Stimulated activated CD8-positive, alpha-beta memory T cell treated with anti-CD3 and anti-CD28 coated beads, Interleukin-4, amount 100 ng/mL, for 48 hours (primary cell): Measurements from ENCODE around the gene PLEKHG4B.
"Not testable (repeated sequence)": the region's sequence is repeated elsewhere in the genome, so short reads cannot be mapped to it uniquely, and the experiment has no call there.

Experiments
- DNase-seq: peaks from one replicate; pipeline ENCODE4 v3.0.0-alpha.2; 2020

Gene PLEKHG4B

DNA sequence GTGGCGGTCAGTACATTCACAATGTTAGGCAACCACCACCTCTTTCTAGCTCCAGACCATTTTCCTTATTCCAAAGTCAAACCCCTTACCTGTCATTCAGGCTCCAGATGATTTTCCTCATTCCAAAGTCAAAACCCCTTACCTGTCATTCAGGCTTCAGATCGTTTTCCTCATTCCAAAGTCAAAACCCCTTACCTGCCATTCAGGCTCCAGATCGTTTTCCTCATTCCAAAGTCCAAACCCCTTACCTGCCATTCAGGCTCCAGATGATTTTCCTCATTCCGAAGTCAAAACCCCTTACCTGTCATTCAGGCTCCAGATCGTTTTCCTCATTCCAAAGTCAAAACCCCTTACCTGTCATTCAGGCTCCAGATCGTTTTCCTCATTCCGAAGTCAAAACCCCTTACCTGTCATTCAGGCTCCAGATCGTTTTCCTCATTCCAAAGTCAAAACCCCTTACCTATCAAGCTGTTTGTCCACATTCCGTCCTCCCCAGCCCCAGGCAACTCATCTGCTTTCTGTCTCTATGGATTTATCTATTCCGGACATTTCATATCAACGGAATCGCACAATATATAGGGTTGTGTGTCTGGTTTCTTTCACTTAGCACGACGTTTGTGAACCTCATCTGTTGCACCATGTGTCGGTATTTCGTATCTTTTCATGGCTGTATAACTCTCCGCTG, 5.2 kb downstream of the PLEKHG4B start:
- DNase-seq: no peak

DNA sequence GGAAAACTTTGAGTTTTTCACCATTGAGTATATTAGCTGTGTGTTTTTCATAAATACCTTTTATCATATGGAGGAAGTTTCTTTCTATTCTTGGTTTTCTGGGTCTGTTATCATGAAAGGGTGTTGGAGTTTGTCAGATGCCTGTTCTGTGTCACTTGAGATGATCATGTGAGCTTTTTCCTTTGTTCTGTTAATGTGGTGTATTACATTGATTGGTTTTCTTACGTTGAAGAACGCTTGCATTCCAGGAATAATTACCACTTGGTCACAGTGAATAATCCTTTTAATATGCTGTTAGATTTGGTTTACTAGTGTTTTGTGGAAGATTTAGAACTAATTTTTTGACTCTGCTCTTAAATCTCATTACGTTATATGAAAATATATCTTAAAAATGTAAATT, 7.8 kb downstream of the PLEKHG4B start:
- DNase-seq: no peak

DNA sequence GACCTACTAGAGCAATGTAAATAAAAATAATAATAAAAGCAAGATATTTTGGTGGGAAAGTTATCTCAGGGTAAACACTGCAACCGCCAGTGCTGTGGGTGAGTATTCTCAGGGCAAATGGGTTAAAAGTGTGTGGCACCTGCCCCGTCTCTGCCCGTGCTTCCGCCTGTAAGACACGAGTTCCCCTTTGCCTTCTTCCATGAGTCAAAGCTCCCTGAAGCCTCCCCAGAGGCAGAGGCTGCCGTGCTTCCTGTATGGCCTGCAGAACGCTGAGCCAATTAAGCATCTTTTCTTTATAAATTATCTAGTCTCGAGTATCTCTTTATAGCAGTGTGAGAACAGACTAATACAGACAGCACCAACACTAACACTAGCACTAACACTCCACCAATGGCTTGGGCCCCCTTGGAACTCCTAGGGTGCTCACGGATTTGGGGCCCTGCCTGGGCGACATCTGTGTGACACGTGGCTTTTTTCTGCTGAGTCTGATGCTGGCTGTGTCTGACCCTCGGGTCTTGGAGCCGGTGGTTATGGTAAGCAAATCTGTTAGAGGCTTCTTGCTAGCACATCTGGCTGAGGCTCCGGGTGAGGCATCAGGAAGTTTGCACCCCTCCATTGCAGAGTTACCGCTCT, 10.6 kb downstream of the PLEKHG4B start:
- DNase-seq: no peak

DNA sequence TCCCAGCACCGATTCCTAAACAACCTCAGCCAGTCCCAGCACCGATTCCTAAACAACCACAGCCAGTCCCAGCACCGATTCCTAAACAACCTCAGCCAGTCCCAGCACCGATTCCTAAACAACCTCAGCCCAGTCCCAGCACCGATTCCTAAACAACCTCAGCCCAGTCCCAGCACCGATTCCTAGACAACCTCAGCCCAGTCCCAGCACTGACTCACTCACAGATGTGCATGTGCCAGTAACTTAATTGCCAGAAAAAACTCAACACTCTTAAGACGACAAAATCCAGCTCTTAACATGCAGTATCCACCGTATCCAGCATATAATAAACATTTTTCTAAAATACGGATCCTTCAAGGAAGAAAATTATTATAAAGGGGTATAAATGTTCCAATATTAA, 12.1 kb downstream of the PLEKHG4B start:
- not testable (repeated sequence) for DNase-seq

DNA sequence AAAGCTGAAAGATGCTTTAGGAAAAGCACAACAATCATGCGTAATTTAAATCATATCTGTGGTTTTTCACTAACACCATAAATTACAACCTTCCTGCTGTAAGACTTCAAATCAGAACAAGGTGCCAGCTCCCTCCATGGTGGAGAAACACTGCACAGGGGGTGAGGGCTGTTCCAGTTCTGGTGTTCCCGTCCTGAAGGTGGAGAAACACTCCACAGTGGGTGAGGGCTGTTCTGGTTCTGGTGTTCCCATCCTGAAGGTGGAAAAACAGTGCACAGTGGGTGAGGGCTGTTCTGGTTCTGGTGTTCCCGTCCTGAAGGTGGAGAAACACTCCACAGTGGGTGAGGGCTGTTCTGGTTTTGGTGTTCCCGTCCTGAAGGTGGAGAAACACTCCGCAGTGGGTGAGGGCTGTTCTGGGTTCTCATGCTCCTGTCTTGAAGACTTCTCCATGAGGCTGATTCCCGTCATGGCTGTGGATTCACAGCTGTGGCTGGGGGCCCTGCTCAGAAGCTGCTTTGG, 12.9 kb downstream of the PLEKHG4B start:
- DNase-seq: no peak

DNA sequence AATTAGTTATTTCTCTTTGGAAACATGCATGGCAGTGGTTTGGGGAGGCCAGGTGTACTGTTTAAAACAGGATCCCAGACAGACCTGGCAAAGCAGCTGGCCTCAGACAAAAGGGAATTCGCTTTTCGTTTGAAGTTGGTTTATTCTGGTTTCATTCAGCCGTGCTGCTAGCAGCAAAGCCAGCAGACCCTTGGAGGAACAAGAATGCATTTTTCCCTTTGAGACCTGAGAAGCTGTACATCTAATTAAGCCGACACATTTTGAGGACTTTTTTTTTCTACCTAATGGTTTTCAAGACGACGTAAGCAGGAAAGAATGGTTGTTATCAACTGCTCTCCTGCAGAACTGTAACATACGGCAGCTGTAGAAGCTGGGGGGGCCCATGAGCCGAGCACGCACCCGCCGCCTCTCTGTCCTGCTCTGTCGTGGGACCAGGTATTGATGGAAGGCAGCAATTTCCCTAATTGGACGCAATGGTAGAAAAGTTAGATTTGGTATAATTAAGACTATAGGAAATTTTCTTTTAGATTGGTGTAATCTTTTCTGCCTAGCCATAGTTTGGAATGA, 13.6 kb downstream of the PLEKHG4B start:
- no peak for DNase-seq

DNA sequence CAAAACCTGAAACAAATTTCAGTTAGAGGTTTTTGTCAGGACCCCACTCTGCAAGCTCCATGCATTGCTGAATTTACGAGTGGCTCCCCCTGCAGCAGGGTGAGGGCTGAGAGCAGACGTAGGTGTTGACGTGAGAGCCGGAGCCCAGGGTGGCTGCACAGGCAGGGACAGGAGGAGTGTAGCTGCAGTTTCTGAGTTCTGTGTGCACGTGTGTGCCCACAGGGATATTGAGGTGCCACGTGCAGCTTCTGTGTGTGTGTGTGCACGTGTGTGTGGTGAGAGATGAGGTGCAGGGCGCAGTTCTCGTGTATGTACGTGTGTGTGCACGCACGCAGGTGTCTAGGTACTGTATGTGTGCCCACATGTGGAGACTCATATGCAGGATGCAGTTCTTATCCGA, 14.6 kb downstream of the PLEKHG4B start:
- no peak for DNase-seq

DNA sequence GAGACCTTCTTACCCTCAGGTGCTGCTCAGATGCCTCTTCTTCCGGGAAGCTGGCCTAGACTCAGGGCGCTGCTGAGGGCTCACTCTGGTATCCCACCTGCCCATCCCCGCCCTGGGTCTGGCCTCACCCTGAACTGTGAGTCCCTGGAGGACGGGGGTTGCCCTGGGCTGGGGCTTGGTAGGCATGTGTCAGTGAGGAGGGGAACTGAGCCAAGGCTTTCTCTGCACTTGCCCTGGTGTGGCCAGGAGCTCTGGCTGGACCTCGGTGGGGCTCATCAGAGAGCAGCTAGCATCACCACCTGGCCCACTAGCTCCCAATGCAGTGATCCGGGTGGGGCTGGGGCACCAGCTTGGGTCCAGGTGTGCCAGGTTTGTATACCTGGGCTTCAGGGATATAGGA, 15.6 kb downstream of the PLEKHG4B start:
- no peak for DNase-seq

DNA sequence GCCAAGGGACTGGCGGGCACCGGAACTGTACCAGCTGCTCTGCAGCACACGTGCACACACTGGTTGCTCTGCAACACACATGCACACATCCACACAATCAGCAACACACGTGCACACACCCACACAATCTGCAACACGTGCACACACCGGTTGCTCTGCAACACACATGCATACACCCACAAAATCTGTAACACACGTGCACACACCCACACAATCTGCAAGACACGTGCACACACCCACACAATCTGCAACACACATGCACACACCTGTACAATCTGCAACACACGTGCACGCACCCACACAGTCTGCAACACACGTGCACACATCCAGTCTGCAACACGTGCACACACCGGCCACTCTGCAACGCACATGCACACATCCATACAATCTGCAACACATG, 17.9 kb downstream of the PLEKHG4B start:
- DNase-seq: no peak

DNA sequence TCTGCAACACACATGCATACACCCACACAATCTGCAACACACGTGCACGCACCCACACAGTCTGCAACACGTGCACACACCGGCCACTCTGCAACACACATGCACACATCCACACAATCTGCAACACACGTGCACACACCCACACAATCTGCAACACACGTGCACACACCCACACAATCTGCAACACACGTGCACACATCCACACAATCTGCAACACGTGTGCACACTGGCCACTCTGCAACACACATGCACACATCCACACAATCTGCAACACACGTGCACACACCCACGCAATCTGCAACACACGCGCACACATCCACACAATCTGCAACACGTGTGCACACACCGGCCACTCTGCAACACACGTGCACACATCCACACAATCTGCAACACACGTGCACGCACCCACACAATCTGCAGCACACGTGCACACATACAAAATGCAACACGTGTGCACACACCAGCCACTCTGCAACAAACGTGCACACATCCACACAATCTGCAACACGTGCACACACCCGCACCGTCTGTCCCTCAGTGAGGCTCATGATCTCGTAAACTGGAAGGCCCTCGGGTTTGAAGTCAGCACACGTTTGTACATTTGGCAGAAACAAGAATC, 18.4 kb downstream of the PLEKHG4B start:
- no peak for DNase-seq

DNA sequence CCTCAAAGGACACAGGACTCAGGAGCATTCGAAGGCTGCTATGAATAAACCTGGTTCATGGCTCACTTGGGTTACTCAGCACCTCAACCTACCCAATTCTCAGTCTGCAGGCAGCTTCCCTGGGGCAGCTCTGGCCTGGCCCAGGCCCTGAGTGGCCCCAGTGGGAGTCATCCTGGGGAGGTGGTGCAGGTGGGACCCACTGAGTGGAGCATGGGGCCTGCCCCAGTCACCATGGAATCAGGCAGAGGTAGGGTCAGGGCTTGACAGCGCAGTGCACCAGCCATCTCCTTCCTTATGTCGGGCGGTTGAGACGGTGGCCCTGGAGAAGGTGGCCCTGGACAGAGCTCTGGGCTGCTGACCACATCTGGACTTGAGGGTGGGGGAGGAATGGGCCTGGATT, 19.2 kb downstream of the PLEKHG4B start:
- no peak for DNase-seq

DNA sequence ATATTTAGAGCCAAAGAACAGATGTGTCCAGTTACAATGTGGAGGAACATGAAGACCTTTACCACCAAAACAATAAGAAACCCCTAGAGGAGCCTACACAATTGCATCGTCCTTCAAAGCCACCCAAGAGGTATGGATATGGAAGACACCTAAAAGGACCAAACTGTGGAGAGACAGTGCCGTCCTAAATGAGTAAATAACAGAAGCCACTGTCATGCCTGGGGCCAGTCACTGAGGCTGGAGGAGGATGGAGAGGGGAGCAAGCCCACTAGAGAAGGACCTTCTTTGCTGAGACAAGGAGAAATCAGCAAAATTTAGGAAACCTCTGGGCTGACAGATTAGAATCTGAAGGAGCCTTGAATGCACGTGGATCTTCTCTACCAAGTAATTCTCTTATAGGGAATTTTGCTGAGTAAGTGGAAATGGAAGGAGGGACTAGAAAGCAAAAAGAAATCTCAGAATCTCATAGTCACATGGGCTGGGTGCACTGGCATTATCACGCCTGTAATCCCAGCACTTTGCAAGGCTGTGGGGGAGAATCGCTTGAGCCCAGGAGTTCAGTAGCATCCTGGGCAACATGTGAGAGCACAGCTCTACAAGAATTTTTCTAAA, 27.6 kb downstream of the PLEKHG4B start:
- DNase-seq: no peak

DNA sequence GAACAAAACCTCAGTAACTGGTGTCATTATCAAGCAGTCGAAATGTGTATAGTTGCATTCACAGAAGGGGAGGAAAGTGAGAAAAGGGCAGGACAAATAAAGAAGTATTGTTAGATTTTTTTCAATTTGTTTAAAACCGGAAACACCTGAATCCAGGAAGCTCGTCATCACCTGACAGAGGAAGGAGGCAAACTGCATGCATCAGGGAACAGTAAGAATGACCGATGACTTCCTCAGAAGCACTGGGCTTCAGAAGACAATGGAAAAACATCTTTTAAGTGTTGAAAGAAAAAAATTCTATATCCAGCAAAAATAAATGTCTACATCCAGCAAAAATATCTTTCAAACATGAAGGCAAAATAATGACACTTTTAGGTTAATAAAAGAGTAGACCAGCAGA, 29.5 kb downstream of the PLEKHG4B start:
- no peak for DNase-seq

DNA sequence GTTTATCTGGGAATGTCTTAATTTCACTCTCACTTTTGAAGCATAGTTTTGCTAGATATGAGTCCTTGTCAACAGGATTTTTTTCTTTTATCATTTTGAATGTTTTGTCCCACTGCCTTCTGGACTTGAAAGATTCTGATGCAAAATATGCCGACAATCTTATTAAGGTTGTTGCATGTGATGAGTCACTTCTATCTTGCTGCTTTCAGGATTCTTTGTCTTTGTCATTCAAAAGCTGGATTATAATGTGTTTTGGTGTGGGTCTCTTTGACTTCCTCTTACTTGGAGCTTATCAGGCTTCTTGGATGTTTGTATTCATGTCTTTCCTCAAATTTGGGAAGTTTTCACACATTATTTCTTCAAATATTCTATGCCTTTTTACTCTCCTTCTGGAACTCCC, 33.8 kb downstream of the PLEKHG4B start:
- no peak for DNase-seq

DNA sequence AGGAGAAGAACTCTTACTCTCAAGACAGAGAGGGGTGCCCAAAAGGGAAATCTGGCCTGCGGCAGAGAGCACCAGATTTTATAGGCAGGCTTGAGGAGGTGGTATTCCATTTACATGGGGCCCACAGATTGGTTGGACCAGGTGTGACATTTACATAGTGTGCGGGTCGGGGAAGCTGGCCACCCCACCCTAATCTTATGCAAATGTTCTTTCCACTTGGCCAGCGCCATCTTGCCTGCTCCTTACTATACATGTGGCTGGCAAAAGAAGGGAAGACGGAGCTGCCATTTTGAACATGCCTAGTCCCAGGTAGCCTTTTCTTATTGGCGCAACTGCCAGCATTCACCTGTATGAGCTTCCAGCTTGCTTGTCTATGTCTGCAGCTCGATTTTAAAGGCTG, 34.8 kb downstream of the PLEKHG4B start:
- DNase-seq: no peak

DNA sequence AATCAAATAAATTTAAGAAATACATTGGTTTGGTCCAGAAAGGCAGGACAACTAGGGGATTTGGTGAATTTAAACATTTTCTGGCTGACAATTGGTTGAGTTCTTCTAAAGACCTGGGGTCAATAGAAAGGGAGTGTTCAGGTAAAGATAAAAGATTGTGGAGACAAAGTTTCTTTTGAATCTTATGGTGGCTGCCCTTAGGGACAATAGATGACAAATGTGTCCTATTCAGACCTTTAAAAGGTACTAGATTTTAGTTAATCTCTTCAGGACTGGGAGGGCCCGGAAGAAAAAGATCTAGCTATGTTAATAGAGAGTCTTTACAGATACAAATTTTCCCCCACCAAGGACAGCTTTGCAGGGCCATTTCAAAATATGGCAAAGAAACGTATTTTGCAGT, 35.9 kb downstream of the PLEKHG4B start:
- no peak for DNase-seq

DNA sequence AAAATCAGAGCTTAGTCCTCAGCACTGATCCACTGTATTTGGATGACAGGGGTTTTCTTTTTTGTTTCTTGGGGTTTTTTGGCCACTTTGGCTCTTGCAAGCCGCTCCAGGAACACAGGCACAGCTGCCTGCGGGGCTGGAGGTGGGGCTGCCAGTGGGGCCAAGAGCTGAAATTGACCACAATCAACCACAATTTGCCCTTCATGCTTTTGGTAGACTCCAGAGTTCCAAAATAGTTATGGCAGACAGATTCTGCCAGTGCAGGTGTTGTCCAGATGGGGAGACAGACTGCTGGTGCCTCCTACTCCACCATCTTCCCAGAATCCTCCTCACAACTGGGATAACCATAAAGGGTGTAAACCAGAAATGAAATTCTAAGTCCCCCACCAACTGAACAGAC, 36.5 kb downstream of the PLEKHG4B start:
- no peak for DNase-seq

DNA sequence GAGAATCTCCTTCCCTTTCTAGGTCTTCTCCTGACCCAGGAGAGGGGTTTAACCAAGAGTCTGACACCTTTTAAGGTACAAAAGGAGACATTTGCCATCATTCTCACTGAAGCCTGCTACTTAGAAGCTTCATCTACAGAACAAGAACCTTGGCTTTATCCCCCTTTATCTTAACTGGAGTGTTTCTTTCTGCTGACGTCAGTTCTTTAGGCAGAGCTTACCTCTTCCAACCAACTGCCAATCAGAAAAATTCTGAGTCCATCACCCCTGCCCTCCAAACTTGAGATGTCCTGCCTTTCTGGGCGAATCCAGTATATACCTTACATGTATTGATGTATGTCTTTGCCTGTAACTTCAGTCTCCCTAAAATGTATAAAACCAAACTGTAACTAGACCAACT, 37.2 kb downstream of the PLEKHG4B start:
- DNase-seq: no peak

DNA sequence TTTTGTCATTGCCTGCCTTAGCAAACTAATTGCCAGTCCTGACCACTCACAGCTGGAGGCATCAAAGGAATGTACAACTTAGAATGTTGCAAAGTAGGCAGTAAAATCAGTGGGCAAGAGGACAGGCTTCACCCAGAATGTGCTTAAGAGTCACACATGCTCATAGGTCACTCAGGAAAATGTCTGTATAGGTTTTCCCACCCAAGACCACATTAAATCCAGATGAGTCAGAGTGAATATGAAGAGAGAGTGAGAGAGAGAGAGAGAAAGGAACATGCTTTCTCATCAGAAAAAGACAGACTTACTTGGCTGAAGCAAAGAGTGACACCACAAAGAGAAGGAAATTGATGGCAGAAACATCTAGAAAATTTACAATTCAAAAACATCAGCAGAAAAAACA, 37.9 kb downstream of the PLEKHG4B start:
- no peak for DNase-seq

DNA sequence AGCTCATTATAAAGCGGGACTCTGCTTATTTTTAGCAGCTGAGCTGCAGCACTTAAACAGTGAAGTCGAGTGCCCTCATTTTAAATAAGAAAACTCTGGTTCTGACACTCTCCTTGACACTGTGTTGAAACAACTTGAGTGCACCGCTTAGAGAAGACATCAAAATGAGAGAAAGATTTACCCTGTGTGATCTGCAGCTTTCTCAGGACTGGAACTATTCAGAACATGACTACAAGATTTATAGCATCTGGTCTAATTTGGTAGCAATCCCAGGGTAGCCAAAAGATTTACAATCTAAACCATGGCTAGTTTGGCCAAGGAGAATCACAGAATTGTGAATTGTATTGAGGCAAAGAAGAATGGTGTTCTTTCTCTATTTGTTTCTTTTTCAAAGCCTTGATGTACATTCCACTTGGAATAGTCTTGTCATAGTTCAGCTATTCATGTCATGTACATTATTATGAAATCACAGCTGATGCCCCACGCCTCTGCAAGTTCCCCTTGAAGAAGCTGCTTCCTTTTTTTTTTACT, 38.7 kb downstream of the PLEKHG4B start:
- no peak for DNase-seq

DNA sequence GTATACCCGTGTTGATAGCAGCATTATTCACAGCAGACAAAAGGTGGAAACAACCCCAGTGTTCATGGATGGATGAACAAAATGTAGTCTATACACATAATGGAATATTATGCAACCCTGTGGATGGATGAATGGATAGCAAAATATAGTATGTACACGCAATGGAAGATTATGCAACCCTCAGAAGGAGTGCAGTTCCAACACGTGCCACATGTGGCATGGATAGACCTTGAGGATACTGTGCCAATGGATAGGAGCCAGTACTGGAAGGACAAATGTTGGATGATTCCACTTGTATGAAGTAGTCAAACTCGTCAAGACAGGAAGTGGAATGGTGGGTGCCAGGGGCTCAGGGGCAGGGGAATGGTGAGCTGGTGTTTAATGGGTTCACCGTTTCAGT, 44.9 kb downstream of the PLEKHG4B start:
- DNase-seq: no peak

DNA sequence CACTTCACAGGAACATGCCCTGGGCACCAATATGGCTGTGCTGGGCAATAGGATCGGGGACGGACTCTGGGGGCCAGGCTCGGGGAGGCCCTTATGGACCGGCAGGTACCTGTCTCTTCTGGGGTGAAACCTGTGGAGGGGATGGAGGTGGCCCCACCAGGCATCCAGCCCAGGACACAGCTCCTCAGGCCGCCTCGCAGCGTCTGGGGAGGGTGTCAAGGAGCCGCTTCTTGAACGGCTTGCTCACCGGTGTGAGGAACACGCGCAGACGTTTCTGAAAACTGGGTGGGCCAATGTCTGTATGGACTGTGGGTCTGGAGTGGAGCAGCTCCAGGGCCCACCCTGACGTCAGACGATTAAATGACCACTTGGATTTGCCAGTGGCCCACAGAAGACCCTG, 45.8 kb downstream of the PLEKHG4B start:
- no peak for DNase-seq

DNA sequence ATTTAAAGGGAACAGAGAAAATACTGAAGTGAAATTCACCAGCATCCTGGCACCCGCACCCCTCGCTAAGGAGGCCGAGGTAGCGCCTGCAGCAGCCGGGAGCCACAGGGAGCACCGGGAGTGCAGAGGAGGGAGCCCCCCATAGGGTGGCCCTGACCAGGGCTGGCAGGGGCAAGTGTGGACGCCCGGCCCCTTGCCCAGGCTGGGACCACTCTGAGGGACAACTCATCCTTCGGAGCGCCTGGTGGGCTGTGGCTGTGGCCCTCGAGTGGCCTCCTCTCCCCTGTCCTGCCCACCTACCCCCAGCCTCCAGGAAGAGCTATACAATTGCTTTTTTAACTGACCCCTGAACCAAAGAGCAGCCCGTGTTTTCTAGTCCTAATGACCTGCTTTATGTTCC, 47.0 kb downstream of the PLEKHG4B start:
- DNase-seq: no peak
